ENCODE data around the gene ATCAY. TPM values are rescaled to one million over a fixed set of nuclear protein-coding genes. Genes with fewer than 3 reads are reported as not detected.
A peak's percentile ranks its signal among the peaks of the same experiment; 100 is the strongest.

ATCAY gene
- total and polyA plus RNA-seq, 2 of the 13 experiments (the other 11 are each of a cell fraction or from before 2014, with no cell fraction given) = not detected

DNA sequence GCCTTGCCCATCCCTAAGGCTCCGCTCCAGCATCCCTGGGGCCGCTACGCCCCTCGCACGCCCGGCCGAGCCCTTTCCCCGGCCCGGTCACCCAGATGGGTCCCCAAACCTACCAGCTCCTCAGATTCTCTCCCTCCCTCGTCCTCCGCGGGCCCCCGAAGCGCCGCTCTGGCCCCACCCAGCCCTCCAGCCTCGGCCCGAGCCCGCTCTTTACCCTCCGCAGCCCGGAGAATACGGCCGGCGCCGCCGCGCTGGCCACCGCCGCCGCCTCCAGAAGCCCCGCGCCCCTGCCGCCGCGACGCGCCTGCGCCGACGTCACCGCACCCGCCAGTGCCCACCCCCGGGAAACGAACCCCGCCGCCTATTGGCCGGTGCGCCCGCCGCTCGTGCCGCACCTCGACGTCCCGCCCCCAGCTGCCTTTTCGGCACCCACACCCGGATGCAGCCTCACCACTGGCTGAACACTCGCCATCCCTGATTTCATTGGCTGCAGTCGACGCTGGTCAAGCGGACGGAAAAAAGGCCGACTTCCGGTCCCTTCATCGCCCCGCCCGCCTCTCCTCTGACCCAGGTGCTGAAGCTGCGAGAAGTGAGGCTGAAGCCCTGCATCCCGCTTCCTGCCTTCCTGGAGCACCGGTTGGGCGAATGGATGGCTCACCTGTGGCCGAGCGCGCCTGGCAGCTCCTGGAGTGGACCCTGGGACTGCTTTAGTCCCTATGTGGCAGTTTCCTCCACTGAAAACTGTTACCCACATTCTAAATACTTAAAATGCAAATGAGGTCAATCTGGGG is 90.5 kb downstream of the ATCAY start, which contains the start of gene DAPK3 (continued):
- TF ChIP-seq, protein P1, sequence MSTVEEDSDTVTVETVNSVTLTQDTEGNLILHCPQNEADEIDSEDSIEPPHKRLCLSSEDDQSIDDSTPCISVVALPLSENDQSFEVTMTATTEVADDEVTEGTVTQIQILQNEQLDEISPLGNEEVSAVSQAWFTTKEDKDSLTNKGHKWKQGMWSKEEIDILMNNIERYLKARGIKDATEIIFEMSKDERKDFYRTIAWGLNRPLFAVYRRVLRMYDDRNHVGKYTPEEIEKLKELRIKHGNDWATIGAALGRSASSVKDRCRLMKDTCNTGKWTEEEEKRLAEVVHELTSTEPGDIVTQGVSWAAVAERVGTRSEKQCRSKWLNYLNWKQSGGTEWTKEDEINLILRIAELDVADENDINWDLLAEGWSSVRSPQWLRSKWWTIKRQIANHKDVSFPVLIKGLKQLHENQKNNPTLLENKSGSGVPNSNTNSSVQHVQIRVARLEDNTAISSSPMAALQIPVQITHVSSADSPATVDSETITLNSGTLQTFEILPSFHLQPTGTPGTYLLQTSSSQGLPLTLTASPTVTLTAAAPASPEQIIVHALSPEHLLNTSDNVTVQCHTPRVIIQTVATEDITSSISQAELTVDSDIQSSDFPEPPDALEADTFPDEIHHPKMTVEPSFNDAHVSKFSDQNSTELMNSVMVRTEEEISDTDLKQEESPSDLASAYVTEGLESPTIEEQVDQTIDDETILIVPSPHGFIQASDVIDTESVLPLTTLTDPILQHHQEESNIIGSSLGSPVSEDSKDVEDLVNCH (CRISPR knock-in tag; IDR thresholded peaks at IDR 0.05) = no peak
- peak; percentile 76; the same call in 1 of the 2 replicates for TF ChIP-seq ZIK1 (CRISPR knock-in tag; IDR thresholded peaks at IDR 0.05; ENCODE audit: borderline replicate concordance, low read depth)
- 0 out of 2 replicates have a peak, but pooled peaks have one; percentile 40 for TF ChIP-seq ZFP82 (CRISPR knock-in tag; IDR thresholded peaks at IDR 0.05; ENCODE audit: borderline replicate concordance)
- peak; percentile 97 for TF ChIP-seq SP2 (CRISPR knock-in tag; IDR thresholded peaks at IDR 0.05)
- TF ChIP-seq ZFP36L1 (CRISPR knock-in tag; IDR thresholded peaks at IDR 0.05) = no peak
- TF ChIP-seq KDM6A (CRISPR knock-in tag; IDR thresholded peaks at IDR 0.05; ENCODE audit: low read depth) = no peak
- TF ChIP-seq, protein P2, sequence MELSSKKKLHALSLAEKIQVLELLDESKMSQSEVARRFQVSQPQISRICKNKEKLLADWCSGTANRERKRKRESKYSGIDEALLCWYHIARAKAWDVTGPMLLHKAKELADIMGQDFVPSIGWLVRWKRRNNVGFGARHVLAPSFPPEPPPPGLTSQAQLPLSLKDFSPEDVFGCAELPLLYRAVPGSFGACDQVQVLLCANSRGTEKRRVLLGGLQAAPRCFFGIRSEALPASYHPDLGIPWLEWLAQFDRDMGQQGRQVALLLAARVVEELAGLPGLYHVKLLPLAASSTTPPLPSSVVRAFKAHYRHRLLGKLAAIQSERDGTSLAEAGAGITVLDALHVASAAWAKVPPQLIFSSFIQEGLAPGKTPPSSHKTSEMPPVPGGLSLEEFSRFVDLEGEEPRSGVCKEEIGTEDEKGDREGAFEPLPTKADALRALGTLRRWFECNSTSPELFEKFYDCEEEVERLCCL (CRISPR knock-in tag; IDR thresholded peaks at IDR 0.05; ENCODE audit: borderline replicate concordance) = no peak
- TF ChIP-seq MEIS2 (CRISPR knock-in tag; IDR thresholded peaks at IDR 0.05) = peak; percentile 16; the same call in 1 of the 2 replicates
- no peak for TF ChIP-seq MAFG (CRISPR knock-in tag; IDR thresholded peaks at IDR 0.05)
- no peak for TF ChIP-seq NCOR1 (IDR thresholded peaks at IDR 0.05; ENCODE audit: borderline replicate concordance, low read length)
- TF ChIP-seq, protein P3, sequence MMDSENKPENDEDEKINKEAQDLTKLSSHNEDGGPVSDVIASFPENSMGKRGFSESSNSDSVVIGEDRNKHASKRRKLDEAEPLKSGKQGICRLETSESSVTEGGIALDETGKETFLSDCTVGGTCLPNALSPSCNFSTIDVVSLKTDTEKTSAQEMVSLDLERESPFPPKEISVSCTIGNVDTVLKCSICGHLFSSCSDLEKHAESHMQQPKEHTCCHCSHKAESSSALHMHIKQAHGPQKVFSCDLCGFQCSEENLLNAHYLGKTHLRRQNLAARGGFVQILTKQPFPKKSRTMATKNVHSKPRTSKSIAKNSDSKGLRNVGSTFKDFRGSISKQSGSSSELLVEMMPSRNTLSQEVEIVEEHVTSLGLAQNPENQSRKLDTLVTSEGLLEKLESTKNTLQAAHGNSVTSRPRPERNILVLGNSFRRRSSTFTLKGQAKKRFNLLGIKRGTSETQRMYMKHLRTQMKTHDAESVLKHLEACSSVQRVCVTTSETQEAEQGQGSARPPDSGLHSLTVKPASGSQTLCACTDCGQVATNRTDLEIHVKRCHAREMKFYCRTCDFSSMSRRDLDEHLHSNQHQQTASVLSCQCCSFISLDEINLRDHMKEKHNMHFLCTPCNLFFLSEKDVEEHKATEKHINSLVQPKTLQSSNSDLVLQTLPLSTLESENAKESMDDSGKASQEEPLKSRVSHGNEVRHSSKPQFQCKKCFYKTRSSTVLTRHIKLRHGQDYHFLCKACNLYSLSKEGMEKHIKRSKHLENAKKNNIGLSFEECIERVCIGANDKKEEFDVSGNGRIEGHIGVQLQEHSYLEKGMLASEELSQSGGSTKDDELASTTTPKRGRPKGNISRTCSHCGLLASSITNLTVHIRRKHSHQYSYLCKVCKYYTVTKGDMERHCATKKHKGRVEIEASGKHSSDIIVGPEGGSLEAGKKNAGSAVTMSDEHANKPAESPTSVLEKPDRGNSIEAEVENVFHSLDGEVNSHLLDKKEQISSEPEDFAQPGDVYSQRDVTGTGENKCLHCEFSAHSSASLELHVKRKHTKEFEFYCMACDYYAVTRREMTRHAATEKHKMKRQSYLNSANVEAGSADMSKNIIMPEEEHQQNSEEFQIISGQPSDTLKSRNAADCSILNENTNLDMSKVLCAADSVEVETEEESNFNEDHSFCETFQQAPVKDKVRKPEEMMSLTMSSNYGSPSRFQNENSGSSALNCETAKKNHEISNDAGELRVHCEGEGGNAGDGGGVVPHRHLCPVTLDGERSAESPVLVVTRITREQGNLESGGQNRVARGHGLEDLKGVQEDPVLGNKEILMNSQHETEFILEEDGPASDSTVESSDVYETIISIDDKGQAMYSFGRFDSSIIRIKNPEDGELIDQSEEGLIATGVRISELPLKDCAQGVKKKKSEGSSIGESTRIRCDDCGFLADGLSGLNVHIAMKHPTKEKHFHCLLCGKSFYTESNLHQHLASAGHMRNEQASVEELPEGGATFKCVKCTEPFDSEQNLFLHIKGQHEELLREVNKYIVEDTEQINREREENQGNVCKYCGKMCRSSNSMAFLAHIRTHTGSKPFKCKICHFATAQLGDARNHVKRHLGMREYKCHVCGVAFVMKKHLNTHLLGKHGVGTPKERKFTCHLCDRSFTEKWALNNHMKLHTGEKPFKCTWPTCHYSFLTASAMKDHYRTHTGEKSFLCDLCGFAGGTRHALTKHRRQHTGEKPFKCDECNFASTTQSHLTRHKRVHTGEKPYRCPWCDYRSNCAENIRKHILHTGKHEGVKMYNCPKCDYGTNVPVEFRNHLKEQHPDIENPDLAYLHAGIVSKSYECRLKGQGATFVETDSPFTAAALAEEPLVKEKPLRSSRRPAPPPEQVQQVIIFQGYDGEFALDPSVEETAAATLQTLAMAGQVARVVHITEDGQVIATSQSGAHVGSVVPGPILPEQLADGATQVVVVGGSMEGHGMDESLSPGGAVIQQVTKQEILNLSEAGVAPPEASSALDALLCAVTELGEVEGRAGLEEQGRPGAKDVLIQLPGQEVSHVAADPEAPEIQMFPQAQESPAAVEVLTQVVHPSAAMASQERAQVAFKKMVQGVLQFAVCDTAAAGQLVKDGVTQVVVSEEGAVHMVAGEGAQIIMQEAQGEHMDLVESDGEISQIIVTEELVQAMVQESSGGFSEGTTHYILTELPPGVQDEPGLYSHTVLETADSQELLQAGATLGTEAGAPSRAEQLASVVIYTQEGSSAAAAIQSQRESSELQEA (CRISPR knock-in tag; IDR thresholded peaks at IDR 0.05; ENCODE audit: not compliant biosample characterization) = no peak
- no peak for TF ChIP-seq SETDB1 (CRISPR knock-in tag; IDR thresholded peaks at IDR 0.05; ENCODE audit: borderline replicate concordance)
- no peak for TF ChIP-seq GATA4 (IDR thresholded peaks at IDR 0.05; ENCODE audit: borderline replicate concordance, low read depth)
- no peak for TF ChIP-seq MATR3 (CRISPR knock-in tag; IDR thresholded peaks at IDR 0.05)
- no peak for TF ChIP-seq SMAD1 (CRISPR knock-in tag; IDR thresholded peaks at IDR 0.05; ENCODE audit: borderline replicate concordance, low read depth)
- TF ChIP-seq FOXA1 (IDR thresholded peaks at IDR 0.05) = no peak
- no peak for TF ChIP-seq FOXA1 (CRISPR knock-in tag; IDR thresholded peaks at IDR 0.05)
- peak; percentile 80 for TF ChIP-seq PHF8 (CRISPR knock-in tag; IDR thresholded peaks at IDR 0.05)
